Measurements from ENCODE around the gene ARHGAP24. TPM values are rescaled to one million over a fixed set of nuclear protein-coding genes. Genes with fewer than 3 reads are reported as not detected.
"Not testable (repeated sequence)": the region's sequence is repeated elsewhere in the genome, so short reads cannot be mapped to it uniquely, and the experiment has no call there.

ARHGAP24 gene
- total and polyA plus RNA-seq, 2 experiments from 2014 or later, result 5.1 to 8.6 TPM

DNA sequence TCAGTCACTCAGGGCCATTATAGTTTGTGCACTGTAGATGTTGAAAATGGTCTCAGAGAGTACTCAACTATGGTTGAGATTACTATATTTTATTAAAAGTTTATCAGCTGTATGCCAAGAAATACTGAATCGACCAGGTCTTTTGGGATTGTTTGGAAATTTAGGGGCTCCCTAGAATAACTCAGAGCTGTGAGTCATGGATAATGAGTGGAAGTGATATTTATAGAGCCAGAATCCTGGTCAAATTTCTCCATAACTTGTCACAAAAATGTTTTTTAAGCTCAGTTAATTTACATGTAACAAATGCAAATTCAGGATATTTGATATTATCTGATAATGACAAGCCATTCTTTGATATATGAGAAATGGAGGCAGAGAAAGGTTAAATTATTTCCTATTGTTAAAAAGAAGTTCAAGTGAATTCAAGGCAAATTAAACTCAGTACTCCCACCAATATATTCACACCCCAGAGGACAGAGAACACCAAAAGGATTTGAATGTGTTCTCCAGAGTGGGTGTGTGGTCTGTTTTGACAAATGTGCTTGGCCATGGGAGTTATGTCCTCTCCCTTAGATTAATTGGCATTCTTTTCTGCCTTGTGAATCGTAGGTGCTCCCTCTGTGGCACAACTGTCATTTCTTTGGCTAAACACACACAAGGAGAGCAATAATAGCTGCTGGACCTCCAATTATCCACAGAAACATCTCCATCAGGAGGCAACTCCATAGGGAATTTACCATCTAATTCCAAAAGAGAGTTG lies 37.7 kb downstream of the ARHGAP24 start:
- no peak for DNase-seq (ENCODE audit: low read depth in 1 of 2, low spot score in 1 of 2)
- Histone ChIP-seq H3K4me1 (ENCODE audit: low read depth) (peaks cover 19% of the 10 kb centered on the region), H3K36me3 (no peaks in the 10 kb centered on the region), H3K27me3 (no peaks in the 10 kb centered on the region), H3K27ac (no peak overlapping the region), H3K4me3 (no peak overlapping the region), H3K9me3 (ENCODE audit: low read depth) (no peaks in the 10 kb centered on the region)
- TF ChIP-seq, protein P1, sequence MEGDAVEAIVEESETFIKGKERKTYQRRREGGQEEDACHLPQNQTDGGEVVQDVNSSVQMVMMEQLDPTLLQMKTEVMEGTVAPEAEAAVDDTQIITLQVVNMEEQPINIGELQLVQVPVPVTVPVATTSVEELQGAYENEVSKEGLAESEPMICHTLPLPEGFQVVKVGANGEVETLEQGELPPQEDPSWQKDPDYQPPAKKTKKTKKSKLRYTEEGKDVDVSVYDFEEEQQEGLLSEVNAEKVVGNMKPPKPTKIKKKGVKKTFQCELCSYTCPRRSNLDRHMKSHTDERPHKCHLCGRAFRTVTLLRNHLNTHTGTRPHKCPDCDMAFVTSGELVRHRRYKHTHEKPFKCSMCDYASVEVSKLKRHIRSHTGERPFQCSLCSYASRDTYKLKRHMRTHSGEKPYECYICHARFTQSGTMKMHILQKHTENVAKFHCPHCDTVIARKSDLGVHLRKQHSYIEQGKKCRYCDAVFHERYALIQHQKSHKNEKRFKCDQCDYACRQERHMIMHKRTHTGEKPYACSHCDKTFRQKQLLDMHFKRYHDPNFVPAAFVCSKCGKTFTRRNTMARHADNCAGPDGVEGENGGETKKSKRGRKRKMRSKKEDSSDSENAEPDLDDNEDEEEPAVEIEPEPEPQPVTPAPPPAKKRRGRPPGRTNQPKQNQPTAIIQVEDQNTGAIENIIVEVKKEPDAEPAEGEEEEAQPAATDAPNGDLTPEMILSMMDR (IDR thresholded peaks at IDR 0.05; ENCODE audit: low read depth, low read length), result no peak

DNA sequence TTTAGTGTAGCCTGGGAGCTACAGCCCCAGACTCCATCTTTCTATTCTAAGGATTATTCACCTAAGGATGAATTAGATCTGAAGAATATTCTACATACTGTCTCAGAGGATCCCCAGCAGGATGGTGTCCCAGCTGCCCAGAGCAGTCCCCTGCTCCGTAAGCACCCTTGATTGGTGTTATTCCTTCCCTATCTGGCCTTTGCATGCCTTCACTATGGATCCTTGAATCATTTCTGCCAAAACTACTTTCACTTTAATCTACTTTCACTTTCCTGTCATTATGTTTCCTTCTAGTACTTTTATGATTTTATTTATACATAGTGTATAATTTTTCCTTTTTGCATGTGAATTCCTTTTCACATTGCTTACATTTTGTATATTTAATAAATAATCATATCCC lies 39.2 kb downstream of the ARHGAP24 start:
- Histone ChIP-seq H3K9me3 (ENCODE audit: low read depth) (no peaks in the 10 kb centered on the region), H3K4me3 (no peak overlapping the region), H3K27ac (no peak overlapping the region), H3K36me3 (no peaks in the 10 kb centered on the region), H3K4me1 (ENCODE audit: low read depth) (peaks cover 19% of the 10 kb centered on the region), H3K27me3 (no peaks in the 10 kb centered on the region)
- TF ChIP-seq, protein P1 (IDR thresholded peaks at IDR 0.05; ENCODE audit: low read depth, low read length), result no peak
- DNase-seq (ENCODE audit: low read depth in 1 of 2, low spot score in 1 of 2), result no peak

DNA sequence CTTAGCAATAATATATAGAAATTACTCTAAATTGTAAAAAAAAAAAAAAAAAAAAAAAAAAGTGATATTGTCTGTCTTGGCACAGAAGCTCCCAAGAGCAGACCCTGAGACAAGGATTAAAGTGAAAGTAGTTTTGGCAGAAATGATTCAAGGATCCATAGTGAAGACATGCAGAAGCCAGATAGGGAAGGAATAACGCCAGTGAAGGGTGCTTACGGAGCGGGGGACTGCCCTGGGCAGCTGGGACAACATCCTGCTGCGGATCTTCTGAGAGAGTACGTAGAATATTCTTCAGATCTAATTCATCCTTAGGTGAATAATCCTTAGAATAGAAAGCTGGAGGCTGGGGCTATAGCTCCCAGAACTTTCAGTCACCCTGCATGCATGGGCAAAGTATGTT lies 39.8 kb downstream of the ARHGAP24 start:
- H3K27me3 ChIP-seq, result no peaks in the 10 kb centered on the region
- no peak overlapping the region for H3K27ac ChIP-seq
- H3K36me3 ChIP-seq, result no peaks in the 10 kb centered on the region
- H3K4me3 ChIP-seq, result no peak overlapping the region
- no peak for DNase-seq (ENCODE audit: low read depth in 1 of 2, low spot score in 1 of 2)
- no peaks in the 10 kb centered on the region for H3K9me3 ChIP-seq (ENCODE audit: low read depth)
- peaks cover 19% of the 10 kb centered on the region for H3K4me1 ChIP-seq (ENCODE audit: low read depth)
- TF ChIP-seq, protein P1 (IDR thresholded peaks at IDR 0.05; ENCODE audit: low read depth, low read length), result no peak

DNA sequence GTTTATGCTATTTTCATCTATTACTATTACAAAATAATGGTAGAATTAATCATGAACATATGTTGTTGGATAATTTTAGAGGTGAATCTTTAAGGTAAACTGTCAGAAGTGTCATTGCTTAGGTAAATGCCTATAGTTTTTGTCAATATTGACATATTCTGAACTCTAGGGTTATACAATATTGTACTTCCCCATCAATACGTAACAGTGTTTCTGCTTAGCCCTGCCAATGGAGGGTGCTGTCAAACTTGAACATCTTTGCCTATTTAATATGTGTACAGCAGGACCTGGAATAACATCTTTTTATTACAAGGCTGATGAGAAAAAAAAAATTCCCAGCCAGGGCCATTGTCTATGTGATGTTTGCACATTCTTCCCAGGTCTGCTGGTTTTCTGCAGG lies 40.8 kb downstream of the ARHGAP24 start:
- Histone ChIP-seq H3K36me3 (no peaks in the 10 kb centered on the region), H3K27me3 (no peaks in the 10 kb centered on the region), H3K4me1 (ENCODE audit: low read depth) (peaks cover 19% of the 10 kb centered on the region), H3K9me3 (ENCODE audit: low read depth) (no peaks in the 10 kb centered on the region), H3K4me3 (no peak overlapping the region), H3K27ac (no peak overlapping the region)
- TF ChIP-seq, protein P1 (IDR thresholded peaks at IDR 0.05; ENCODE audit: low read depth, low read length), result no peak
- no peak for DNase-seq (ENCODE audit: low read depth in 1 of 2, low spot score in 1 of 2)

DNA sequence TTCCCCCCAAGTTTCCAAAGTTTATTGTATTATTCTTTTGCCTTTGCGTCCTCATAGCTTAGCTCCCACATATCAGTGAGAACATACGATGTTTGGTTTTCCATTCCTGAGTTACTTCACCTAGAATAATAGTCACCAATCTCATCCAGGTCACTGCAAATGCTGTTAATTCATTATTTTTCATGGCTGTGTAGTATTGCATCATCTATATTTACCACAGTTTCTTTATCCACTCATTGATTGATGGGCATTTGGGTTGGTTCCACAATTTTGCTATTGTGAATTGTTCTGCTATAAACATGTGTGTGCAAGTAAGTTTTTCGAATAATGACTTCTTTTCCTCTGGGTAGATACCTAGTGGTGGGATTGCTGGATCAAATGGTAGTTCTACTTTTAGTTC lies 43.6 kb downstream of the ARHGAP24 start:
- not testable (repeated sequence) for H3K4me3 ChIP-seq; H3K36me3 ChIP-seq; H3K9me3 ChIP-seq (ENCODE audit: low read depth); H3K27me3 ChIP-seq; H3K27ac ChIP-seq; DNase-seq (ENCODE audit: low read depth in 1 of 2, low spot score in 1 of 2)
- H3K4me1 ChIP-seq (ENCODE audit: low read depth), result peaks cover 19% of the 10 kb centered on the region
